Calu3 (cell line): ENCODE data around the gene KIF21A. TPM values are rescaled to one million over a fixed set of nuclear protein-coding genes. Genes with fewer than 3 reads are reported as not detected.

ENCODE experiments used
- BruUV-seq: library from RNA; stranded (reverse); fragments of 400-500 nt; replicated peaks from 2 replicates; lab custom pipeline; 2021; lab: Mats Ljungman, UMichigan
- CTCF ChIA-PET: fragments of 300-600 bp; sonication (Branson Sonifier 250); formaldehyde crosslinking; loops from one replicate; lab custom pipeline; 2022; ENCODE audit warnings: antibody characterized with exemption; lab: Charles Lee
- DNase-seq: peaks from one replicate; pipeline ENCODE4 v3.0.0; 2022
- H3K27ac Mint-ChIP-seq: one replicate; pipeline ENCODE4 v1.8.0; 2022; ENCODE audit warnings: mixed read lengths; ENCODE audit not compliant: unreplicated experiment
- H3K27me3 Mint-ChIP-seq: one replicate; pipeline ENCODE4 v1.8.0; 2022; ENCODE audit warnings: mixed read lengths; ENCODE audit not compliant: unreplicated experiment
- H3K36me3 Mint-ChIP-seq: one replicate; pipeline ENCODE4 v1.8.0; 2022; ENCODE audit warnings: mild to moderate bottlenecking, moderate library complexity, mixed read lengths; ENCODE audit not compliant: insufficient read depth, unreplicated experiment
- H3K4me1 Mint-ChIP-seq: one replicate; pipeline ENCODE4 v1.8.0; 2022; ENCODE audit warnings: mild to moderate bottlenecking, low read depth, mixed read lengths; ENCODE audit not compliant: unreplicated experiment
- H3K4me3 Mint-ChIP-seq: one replicate; pipeline ENCODE4 v1.8.0; 2022; ENCODE audit warnings: mild to moderate bottlenecking, low read depth, moderate library complexity, mixed read lengths; ENCODE audit not compliant: unreplicated experiment
- H3K9me3 Mint-ChIP-seq: one replicate; pipeline ENCODE4 v1.8.0; 2022; ENCODE audit warnings: low read depth, mixed read lengths; ENCODE audit not compliant: unreplicated experiment
- intact Hi-C: fragments of 100-400 bp; cut with micrococcal nuclease; formaldehyde crosslinking; loops from one replicate; pipeline ENCODE4 v1.10.0; 2022; ENCODE audit not compliant: unreplicated experiment
- total RNA-seq: library from RNA; stranded (reverse); gene quantifications from 2 replicates; pipeline ENCODE4 v1.2.3, GENCODE V29; 2022
- TF ChIP-seq, protein P1 (sequence below): fragments of 200-600 bp; IDR thresholded peaks from one replicate; pipeline ENCODE4 v1.8.0; 2022; ENCODE audit warnings: antibody characterized with exemption; ENCODE audit not compliant: unreplicated experiment

Gene KIF21A
- total RNA-seq, 1 experiment from 2014 or later = 28.7 TPM

DNA sequence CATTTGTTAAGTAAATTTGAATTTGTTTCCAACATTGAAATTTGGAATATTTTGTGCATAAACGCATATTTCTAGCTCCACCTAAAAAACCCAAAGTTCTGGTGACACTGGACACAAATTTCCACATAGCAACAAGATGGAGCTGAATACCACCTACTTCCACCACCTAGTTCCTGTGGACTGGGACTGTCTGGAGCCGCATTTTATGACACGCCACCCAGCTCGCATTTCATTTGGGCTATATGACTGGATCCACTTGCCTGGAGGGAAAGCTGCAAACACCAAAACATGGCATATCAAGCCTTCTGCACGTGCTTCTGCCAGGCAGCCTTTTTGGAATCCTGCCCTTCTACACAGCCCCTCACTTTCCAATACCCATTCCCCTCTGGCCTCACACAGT is 173.4 kb downstream of the KIF21A start:
- intact Hi-C loops = no loop called here
- DNase-seq = no peak
- CTCF ChIA-PET = no interaction called here
- Mint-ChIP-seq H3K9me3 (no peaks in the 10 kb centered on the region), H3K4me1 (no peaks in the 10 kb centered on the region), H3K27ac (no peak overlapping the region), H3K36me3 (no peaks in the 10 kb centered on the region), H3K27me3 (no peaks in the 10 kb centered on the region), H3K4me3 (no peak overlapping the region)
- BruUV-seq = no TSS peak
- TF ChIP-seq, protein P1, sequence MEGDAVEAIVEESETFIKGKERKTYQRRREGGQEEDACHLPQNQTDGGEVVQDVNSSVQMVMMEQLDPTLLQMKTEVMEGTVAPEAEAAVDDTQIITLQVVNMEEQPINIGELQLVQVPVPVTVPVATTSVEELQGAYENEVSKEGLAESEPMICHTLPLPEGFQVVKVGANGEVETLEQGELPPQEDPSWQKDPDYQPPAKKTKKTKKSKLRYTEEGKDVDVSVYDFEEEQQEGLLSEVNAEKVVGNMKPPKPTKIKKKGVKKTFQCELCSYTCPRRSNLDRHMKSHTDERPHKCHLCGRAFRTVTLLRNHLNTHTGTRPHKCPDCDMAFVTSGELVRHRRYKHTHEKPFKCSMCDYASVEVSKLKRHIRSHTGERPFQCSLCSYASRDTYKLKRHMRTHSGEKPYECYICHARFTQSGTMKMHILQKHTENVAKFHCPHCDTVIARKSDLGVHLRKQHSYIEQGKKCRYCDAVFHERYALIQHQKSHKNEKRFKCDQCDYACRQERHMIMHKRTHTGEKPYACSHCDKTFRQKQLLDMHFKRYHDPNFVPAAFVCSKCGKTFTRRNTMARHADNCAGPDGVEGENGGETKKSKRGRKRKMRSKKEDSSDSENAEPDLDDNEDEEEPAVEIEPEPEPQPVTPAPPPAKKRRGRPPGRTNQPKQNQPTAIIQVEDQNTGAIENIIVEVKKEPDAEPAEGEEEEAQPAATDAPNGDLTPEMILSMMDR = no peak

DNA sequence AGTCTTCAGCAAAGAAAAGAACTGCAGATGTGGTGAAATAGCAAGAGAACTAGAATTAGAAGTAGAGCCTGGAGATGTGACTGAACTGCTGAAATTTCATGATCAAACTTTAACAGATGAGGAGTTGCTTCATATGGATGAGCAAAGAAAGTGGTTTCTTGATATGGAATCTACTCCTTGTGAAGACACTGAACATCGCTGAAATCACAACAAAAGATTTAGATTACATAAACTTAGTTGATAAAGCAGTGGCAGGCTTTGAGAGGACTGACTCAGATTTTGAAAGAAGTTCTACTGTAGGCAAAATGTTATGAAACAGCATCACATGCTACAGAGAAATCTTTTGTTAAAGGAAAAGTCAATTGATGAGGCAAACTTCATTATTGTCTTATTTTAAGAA is 175.0 kb downstream of the KIF21A start:
- H3K27me3 Mint-ChIP-seq = no peaks in the 10 kb centered on the region
- no peak for DNase-seq
- no peak overlapping the region for H3K4me3 Mint-ChIP-seq
- TF ChIP-seq, protein P1 = no peak
- H3K36me3 Mint-ChIP-seq = no peaks in the 10 kb centered on the region
- CTCF ChIA-PET = no interaction called here
- intact Hi-C loops = no loop called here
- no peak overlapping the region for H3K27ac Mint-ChIP-seq
- no peaks in the 10 kb centered on the region for H3K9me3 Mint-ChIP-seq
- BruUV-seq = no TSS peak
- no peaks in the 10 kb centered on the region for H3K4me1 Mint-ChIP-seq

DNA sequence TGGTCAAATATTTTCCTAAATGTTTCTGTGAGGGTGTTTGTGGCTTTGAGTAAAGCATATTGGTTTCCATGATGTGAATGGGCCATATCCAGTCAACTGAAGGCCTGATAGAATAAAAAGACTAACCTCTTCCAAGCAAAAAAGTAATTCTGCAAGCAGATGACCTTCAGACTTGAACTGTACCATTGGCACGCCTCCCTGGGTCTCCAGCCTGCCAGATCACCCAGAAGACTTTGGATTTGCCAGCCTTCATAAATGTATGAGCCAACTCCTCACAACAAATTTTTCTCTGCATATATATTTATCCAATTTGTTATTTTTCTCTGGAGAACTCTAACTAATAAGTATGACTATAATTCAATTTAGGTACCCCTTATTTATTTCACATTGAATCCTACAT is 190.3 kb downstream of the KIF21A start:
- no peak overlapping the region for H3K27ac Mint-ChIP-seq
- no peaks in the 10 kb centered on the region for H3K4me1 Mint-ChIP-seq
- CTCF ChIA-PET = no interaction called here
- peaks cover 7% of the 10 kb centered on the region for H3K9me3 Mint-ChIP-seq
- no peaks in the 10 kb centered on the region for H3K36me3 Mint-ChIP-seq
- no peak for DNase-seq
- no peaks in the 10 kb centered on the region for H3K27me3 Mint-ChIP-seq
- intact Hi-C loops = no loop called here
- BruUV-seq = no TSS peak
- TF ChIP-seq, protein P1 = no peak
- no peak overlapping the region for H3K4me3 Mint-ChIP-seq

Other genes starting within 250 kb of the KIF21A start
- gene ABCD2, start 176.7 kb upstream of the KIF21A start, total RNA-seq = not detected in 2 replicates